Measurements from ENCODE around the gene FAM117A. TPM values are rescaled to one million over a fixed set of nuclear protein-coding genes. Genes with fewer than 3 reads are reported as not detected.

FAM117A gene
- total and polyA plus RNA-seq, 10 of the 15 experiments (the other 5 are each of a cell fraction or from before 2014, with no cell fraction given): 2.1 to 29.6 (median 20.0) TPM

DNA sequence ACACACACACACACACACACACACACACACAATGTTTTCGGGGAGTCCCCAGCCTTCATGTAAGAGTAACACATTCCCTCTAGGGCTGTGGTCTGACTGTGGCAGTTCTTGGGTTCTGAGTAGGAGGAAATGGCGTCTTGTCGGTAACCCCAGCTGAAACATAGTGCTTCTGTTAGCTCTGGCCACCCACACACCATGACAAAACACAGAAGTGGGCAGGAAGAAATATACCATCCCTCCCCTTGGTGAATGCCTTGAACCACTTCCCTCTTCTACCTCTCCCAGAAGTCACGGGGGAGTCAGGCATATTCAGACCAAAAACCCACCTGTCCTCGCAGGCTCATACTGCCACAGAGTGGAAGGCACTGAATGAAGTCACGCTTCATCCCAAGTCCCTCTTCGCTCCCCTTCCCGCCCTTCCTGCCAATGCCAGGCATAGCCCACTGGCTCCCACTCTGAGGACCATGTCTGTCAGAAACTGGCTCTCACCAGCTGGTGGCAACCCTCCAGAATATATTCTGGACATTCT is 67.6 kb downstream of the FAM117A start (continued):
- TF ChIP-seq FOS (IDR thresholded peaks at IDR 0.05; ENCODE audit: borderline replicate concordance, extremely low read depth, insufficient read length) (no peak), RAD51 (IDR thresholded peaks at IDR 0.05) (peak; percentile 45; the same call in 1 of the 2 replicates), POLR2A (IDR thresholded peaks at IDR 0.05; ENCODE audit: low read depth, low read length) (peak; percentile 17; the same call in 1 of the 2 replicates), IKZF1 (conservative IDR thresholded peaks at IDR 0.05) (peak; percentile 91), FOXK2 (IDR thresholded peaks at IDR 0.05) (no peak), SREBF2 (IDR thresholded peaks at IDR 0.05; ENCODE audit: low read length) (no peak), DPF2 (IDR thresholded peaks at IDR 0.05) (peak; percentile 94), MTA2 (IDR thresholded peaks at IDR 0.05; ENCODE audit: low read depth) (peak; percentile 84), MTA3 (IDR thresholded peaks at IDR 0.05; ENCODE audit: borderline replicate concordance, low read length) (peak; percentile 86; the same call in 1 of the 2 replicates), WRNIP1 (IDR thresholded peaks at IDR 0.05; ENCODE audit: borderline replicate concordance, low read depth, low read length) (no peak), YBX1 (IDR thresholded peaks at IDR 0.05) (no peak), PRDM15 (CRISPR knock-in tag; IDR thresholded peaks at IDR 0.05) (no peak), ASH2L (IDR thresholded peaks at IDR 0.05; ENCODE audit: borderline replicate concordance, low read depth) (no peak), TCF3 (IDR thresholded peaks at IDR 0.05; ENCODE audit: borderline replicate concordance, insufficient read depth, low read depth, low read length) (no peak), TAF1 (IDR thresholded peaks at IDR 0.05; ENCODE audit: borderline replicate concordance, low read depth, low read length) (peak; percentile 35; the same call in 1 of the 2 replicates), SPI1 (IDR thresholded peaks at IDR 0.05; ENCODE audit: borderline replicate concordance, insufficient read depth, low read depth, low read length) (peak; percentile 92), NBN (IDR thresholded peaks at IDR 0.05) (peak; percentile 95), MYC (IDR thresholded peaks at IDR 0.05; ENCODE audit: insufficient read depth, insufficient read length, insufficient replicate concordance, low read length, severe bottlenecking) (no peak), GABPA (IDR thresholded peaks at IDR 0.05; ENCODE audit: low read depth) (peak; percentile 50; the same call in 1 of the 2 replicates), YY1 (IDR thresholded peaks at IDR 0.05; ENCODE audit: low read depth, low read length) (peak; percentile 88)
- TF ChIP-seq, protein P1, sequence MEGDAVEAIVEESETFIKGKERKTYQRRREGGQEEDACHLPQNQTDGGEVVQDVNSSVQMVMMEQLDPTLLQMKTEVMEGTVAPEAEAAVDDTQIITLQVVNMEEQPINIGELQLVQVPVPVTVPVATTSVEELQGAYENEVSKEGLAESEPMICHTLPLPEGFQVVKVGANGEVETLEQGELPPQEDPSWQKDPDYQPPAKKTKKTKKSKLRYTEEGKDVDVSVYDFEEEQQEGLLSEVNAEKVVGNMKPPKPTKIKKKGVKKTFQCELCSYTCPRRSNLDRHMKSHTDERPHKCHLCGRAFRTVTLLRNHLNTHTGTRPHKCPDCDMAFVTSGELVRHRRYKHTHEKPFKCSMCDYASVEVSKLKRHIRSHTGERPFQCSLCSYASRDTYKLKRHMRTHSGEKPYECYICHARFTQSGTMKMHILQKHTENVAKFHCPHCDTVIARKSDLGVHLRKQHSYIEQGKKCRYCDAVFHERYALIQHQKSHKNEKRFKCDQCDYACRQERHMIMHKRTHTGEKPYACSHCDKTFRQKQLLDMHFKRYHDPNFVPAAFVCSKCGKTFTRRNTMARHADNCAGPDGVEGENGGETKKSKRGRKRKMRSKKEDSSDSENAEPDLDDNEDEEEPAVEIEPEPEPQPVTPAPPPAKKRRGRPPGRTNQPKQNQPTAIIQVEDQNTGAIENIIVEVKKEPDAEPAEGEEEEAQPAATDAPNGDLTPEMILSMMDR (IDR thresholded peaks at IDR 0.05 in 2 of 3, conservative IDR thresholded peaks at IDR 0.05 in 1 of 3; ENCODE audit: control insufficient read depth in 2 of 3, extremely low read depth in 1 of 3, insufficient read depth in 1 of 3, low read depth in 3 of 3, low read length in 3 of 3): peak in 1 of 3 experiments; percentile 18; a peak in 2 of 6 replicates
- TF ChIP-seq, protein P2, sequence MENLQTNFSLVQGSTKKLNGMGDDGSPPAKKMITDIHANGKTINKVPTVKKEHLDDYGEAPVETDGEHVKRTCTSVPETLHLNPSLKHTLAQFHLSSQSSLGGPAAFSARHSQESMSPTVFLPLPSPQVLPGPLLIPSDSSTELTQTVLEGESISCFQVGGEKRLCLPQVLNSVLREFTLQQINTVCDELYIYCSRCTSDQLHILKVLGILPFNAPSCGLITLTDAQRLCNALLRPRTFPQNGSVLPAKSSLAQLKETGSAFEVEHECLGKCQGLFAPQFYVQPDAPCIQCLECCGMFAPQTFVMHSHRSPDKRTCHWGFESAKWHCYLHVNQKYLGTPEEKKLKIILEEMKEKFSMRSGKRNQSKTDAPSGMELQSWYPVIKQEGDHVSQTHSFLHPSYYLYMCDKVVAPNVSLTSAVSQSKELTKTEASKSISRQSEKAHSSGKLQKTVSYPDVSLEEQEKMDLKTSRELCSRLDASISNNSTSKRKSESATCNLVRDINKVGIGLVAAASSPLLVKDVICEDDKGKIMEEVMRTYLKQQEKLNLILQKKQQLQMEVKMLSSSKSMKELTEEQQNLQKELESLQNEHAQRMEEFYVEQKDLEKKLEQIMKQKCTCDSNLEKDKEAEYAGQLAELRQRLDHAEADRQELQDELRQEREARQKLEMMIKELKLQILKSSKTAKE (IDR thresholded peaks at IDR 0.05; ENCODE audit: low read depth, poor library complexity, severe bottlenecking): peak; percentile 67
- TF ChIP-seq, protein P3, sequence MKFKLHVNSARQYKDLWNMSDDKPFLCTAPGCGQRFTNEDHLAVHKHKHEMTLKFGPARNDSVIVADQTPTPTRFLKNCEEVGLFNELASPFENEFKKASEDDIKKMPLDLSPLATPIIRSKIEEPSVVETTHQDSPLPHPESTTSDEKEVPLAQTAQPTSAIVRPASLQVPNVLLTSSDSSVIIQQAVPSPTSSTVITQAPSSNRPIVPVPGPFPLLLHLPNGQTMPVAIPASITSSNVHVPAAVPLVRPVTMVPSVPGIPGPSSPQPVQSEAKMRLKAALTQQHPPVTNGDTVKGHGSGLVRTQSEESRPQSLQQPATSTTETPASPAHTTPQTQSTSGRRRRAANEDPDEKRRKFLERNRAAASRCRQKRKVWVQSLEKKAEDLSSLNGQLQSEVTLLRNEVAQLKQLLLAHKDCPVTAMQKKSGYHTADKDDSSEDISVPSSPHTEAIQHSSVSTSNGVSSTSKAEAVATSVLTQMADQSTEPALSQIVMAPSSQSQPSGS (IDR thresholded peaks at IDR 0.05; ENCODE audit: low read length): peak; percentile 65; the same call in 1 of the 2 replicates

All from GM12878 (cell line).